Measurements from ENCODE around the gene BRI3.

DNA sequence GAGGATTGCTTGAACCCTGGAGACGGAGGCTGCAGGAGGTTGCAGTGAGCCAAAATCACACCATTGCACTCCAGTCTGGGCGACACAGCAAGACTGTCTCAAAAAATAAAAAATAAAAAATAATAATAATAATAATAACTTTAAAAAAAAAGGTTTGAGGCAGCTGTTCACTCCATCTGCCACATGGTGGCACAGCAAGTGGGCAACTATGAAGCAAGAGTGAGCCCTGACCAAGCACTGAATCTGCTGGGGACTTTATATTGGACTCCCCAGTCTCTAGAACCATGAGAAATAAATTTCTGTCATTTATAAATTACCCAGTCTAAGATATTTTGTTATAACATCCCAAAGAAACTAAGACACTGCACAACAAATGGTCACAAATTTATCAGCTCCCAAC is 14.6 kb upstream of the BRI3 start:
- TF ChIP-seq CTCF (IDR thresholded peaks at IDR 0.05) (peak in 9 of 12 donors; percentile 15 to 45 (median 22)), POLR2A (IDR thresholded peaks at IDR 0.05) (no peak)

Data from heart left ventricle (tissue), 13 donors.